PC-9 (cell line): Measurements from ENCODE around the gene SOWAHC. TPM values are rescaled to one million over a fixed set of nuclear protein-coding genes. Genes with fewer than 3 reads are reported as not detected.
"Not testable (repeated sequence)": the region's sequence is repeated elsewhere in the genome, so short reads cannot be mapped to it uniquely, and the experiment has no call there.

ENCODE experiments used
- Bru-seq: library from RNA; stranded (reverse); fragments of 400-500 nt; gene quantifications from one replicate; lab custom pipeline; 2021; lab: Mats Ljungman, UMichigan
- BruChase-seq, 2 experiments: library from RNA; stranded (reverse); fragments of 400-500 nt; gene quantifications; one replicate each; lab custom pipeline; 2021; lab: Mats Ljungman, UMichigan
- BruUV-seq: library from RNA; stranded (reverse); fragments of 400-500 nt; replicated peaks from 2 replicates; lab custom pipeline; 2021; lab: Mats Ljungman, UMichigan
- CTCF ChIA-PET: fragments of 300-600 bp; sonication (Branson Sonifier 250); formaldehyde crosslinking; loops from one replicate; lab custom pipeline; 2022; ENCODE audit warnings: antibody characterized with exemption; lab: Charles Lee
- POLR2A ChIA-PET: fragments of 300-600 bp; sonication (Branson Sonifier 250); formaldehyde crosslinking; loops from one replicate; lab custom pipeline; 2022; ENCODE audit warnings: antibody characterized with exemption; ENCODE audit not compliant: unreplicated experiment; lab: Charles Lee
- DNase-seq, 2 experiments: peaks; one replicate each; pipeline versions ENCODE4 v3.0.0 to v3.0.0-alpha.2; 2015 to 2022; ENCODE audit warnings: mixed read lengths in 1 of 2
- H2AFZ ChIP-seq: fragments of 200-600 bp; sonication (generic); 2 replicates; pipeline ENCODE4 v1.8.1; 2017; ENCODE audit warnings: antibody characterized with exemption
- H3F3A ChIP-seq: fragments of 200-600 bp; sonication (generic); 2 replicates; pipeline ENCODE4 v1.8.1; 2017; ENCODE audit warnings: antibody characterized with exemption, mild to moderate bottlenecking, low read depth; ENCODE audit not compliant: insufficient read depth
- H3K27ac ChIP-seq: fragments of 200-600 bp; sonication (generic); 2 replicates; pipeline ENCODE4 v1.6.1; 2016; ENCODE audit warnings: mixed run types
- H3K27me3 ChIP-seq: fragments of 200-600 bp; sonication (generic); 2 replicates; pipeline ENCODE4 v1.6.1; 2016; ENCODE audit warnings: low read depth, mixed run types; ENCODE audit not compliant: insufficient read depth
- H3K36me3 ChIP-seq: fragments of 200-600 bp; sonication (generic); 2 replicates; pipeline ENCODE4 v1.6.1; 2016; ENCODE audit warnings: low read depth, mixed run types
- H3K4me1 ChIP-seq: fragments of 200-600 bp; sonication (generic); replicated peaks from 2 replicates; pipeline ENCODE4 v1.6.1; 2016; ENCODE audit warnings: mixed run types; ENCODE audit not compliant: insufficient read depth
- H3K4me2 ChIP-seq: fragments of 200-600 bp; sonication (generic); 2 replicates; pipeline ENCODE4 v1.6.1; 2017; ENCODE audit warnings: mixed run types
- H3K4me3 ChIP-seq: fragments of 200-600 bp; sonication (generic); 2 replicates; pipeline ENCODE4 v1.6.1; 2016; ENCODE audit warnings: mixed run types
- H3K79me2 ChIP-seq: fragments of 200-600 bp; sonication (generic); 2 replicates; pipeline ENCODE4 v1.6.1; 2017; ENCODE audit warnings: low read depth, mixed run types
- H3K9me2 ChIP-seq: fragments of 200-600 bp; sonication (generic); 2 replicates; pipeline ENCODE4 v1.8.1; 2017; ENCODE audit warnings: mild to moderate bottlenecking; ENCODE audit not compliant: insufficient read depth
- H3K9me3 ChIP-seq: fragments of 200-600 bp; sonication (generic); 2 replicates; pipeline ENCODE4 v1.8.1; 2016; ENCODE audit warnings: low read depth; ENCODE audit not compliant: insufficient read depth
- H4K20me1 ChIP-seq: fragments of 200-600 bp; sonication (generic); 2 replicates; pipeline ENCODE4 v1.8.1; 2017; ENCODE audit not compliant: insufficient read depth
- CTCF ChIP-seq: fragments of 200-600 bp; sonication (generic); conservative IDR thresholded peaks from 2 replicates; pipeline ENCODE4 v1.6.1; 2017; ENCODE audit warnings: mixed run types, antibody characterized with exemption, mild to moderate bottlenecking, moderate library complexity
- EZH2 ChIP-seq: fragments of 200-600 bp; sonication (generic); IDR thresholded peaks from 2 replicates; pipeline ENCODE4 v1.8.0; 2017; ENCODE audit warnings: antibody characterized with exemption, low read depth
- intact Hi-C: fragments of 100-400 bp; cut with micrococcal nuclease; formaldehyde crosslinking; loops from one replicate; pipeline ENCODE4 v1.10.0; 2022; ENCODE audit not compliant: unreplicated experiment
- long read RNA-seq: library from polyadenylated mRNA; stranded (forward); transcript quantifications from one replicate; pipeline ENCODE4 v2.0.0, GENCODE V29; 2022
- total RNA-seq: library from RNA; stranded (reverse); gene quantifications from 2 replicates; pipeline ENCODE4 v1.2.3, GENCODE V29; 2021

SOWAHC gene
- total RNA-seq (12.8 and 14.3 TPM in 2 replicates), Bru-seq, nascent RNA (percentile 97 among the genes with signal in this experiment), BruChase-seq, experiment 1, labeled RNA remaining after a 2-hour chase (percentile 99 among the genes with signal in this experiment), BruChase-seq, experiment 2, labeled RNA remaining after a 6-hour chase (percentile 96 among the genes with signal in this experiment)
- long read RNA-seq, full-length matches to known transcripts = 7 of 7 reads
- long read RNA-seq, partial matches to known transcripts = 0 of 7 reads
- long read RNA-seq, other reads (novel, unspliced or antisense) = 0 of 7 reads

GRCh38 chr2:109613922-109614714 is at the start of gene SOWAHC, which contains the start of gene SEPTIN10:
Gene SOWAHC, plus strand, starts transcription at chr2:109614364. Its CDS starts 126 bp downstream, at chr2:109614490.
Gene SEPTIN10, minus strand, starts transcription at chr2:109613966. Its CDS starts 139 bp downstream, at chr2:109613827.
- CTCF ChIA-PET = interaction anchor here (1.4 kb wide), 1 partner anchor 9 kb away, joined by 3 read pairs; no protein-coding TSS in a partner anchor
- POLR2A ChIA-PET = interaction anchor here (0.5 to 1.6 kb wide), 14 partner anchors 9 to 1075 kb away, joined by 3 to 29 read pairs (median 5); partner anchors contain the start of gene RANBP2
- H3K4me3 ChIP-seq = peak within 1 kb of the TSS; percentile 82
- 0 out of 2 replicates have a peak, but pooled peaks cover 3% of the 10 kb centered on the region for H3K9me3 ChIP-seq
- H3K36me3 ChIP-seq = 0 out of 2 replicates have a peak, but pooled peaks cover 4% of the 10 kb centered on the region
- peaks cover 85% of the 10 kb centered on the region for H3K79me2 ChIP-seq
- H2AFZ ChIP-seq = peak within 1 kb of the TSS; percentile 73
- BruUV-seq = no TSS peak
- H3F3A ChIP-seq = 0 out of 2 replicates have a peak, but pooled peaks cover 7% of the 10 kb centered on the region
- H3K4me2 ChIP-seq = peak within 1 kb of the TSS; percentile 84
- peaks cover 11% of the 10 kb centered on the region for H4K20me1 ChIP-seq
- peak; percentile 92 to 97 for DNase-seq
- TF ChIP-seq EZH2 (no peak), CTCF (no peak)
- H3K4me1 ChIP-seq = peaks cover 57% of the 10 kb centered on the region
- intact Hi-C loops = loop anchor here (1.0 to 2.0 kb wide), 2 partner anchors 67 to 85 kb away; no protein-coding TSS in a partner anchor
- no peaks in the 10 kb centered on the region for H3K9me2 ChIP-seq
- H3K27me3 ChIP-seq = no peaks in the 10 kb centered on the region
- H3K27ac ChIP-seq = peak within 1 kb of the TSS; percentile 55

GRCh38 chr2:109575373-109575772 is 38.8 kb upstream of the SOWAHC start:
- TF ChIP-seq CTCF (no peak), EZH2 (no peak)
- Histone ChIP-seq H2AFZ (no peak overlapping the region), H4K20me1 (no peaks in the 10 kb centered on the region), H3K27me3 (no peaks in the 10 kb centered on the region), H3F3A (no peaks in the 10 kb centered on the region), H3K4me2 (no peak overlapping the region), H3K4me3 (no peak overlapping the region), H3K79me2 (no peaks in the 10 kb centered on the region), H3K9me2 (no peaks in the 10 kb centered on the region), H3K4me1 (no peaks in the 10 kb centered on the region), H3K36me3 (no peaks in the 10 kb centered on the region; the same call in 1 of the 2 replicates), H3K27ac (no peak overlapping the region), H3K9me3 (no peaks in the 10 kb centered on the region)
- BruUV-seq = no TSS peak
- POLR2A ChIA-PET = no interaction called here
- CTCF ChIA-PET = no interaction called here
- intact Hi-C loops = no loop called here
- DNase-seq = no peak

GRCh38 chr2:109577630-109578029 is 36.5 kb upstream of the SOWAHC start:
- H3K4me1 ChIP-seq, H2AFZ ChIP-seq, H3K4me2 ChIP-seq, H3K9me2 ChIP-seq, H3K27ac ChIP-seq, BruUV-seq, H3K9me3 ChIP-seq, H3K27me3 ChIP-seq, H4K20me1 ChIP-seq, H3K79me2 ChIP-seq, H3K4me3 ChIP-seq, H3F3A ChIP-seq, DNase-seq, CTCF ChIA-PET, H3K36me3 ChIP-seq, intact Hi-C loops: not testable (repeated sequence)
- POLR2A ChIA-PET = interaction anchor here (0.7 kb wide), 1 partner anchor 10 kb away, joined by 27 read pairs; no protein-coding TSS in a partner anchor
